CD14-positive monocyte (primary cell): ENCODE measurements around the gene KIAA1755. TPM values are rescaled to one million over a fixed set of nuclear protein-coding genes. Genes with fewer than 3 reads are reported as not detected.
A peak's percentile ranks its signal among the peaks of the same experiment; 100 is the strongest.

Experiments used
- DNase-seq, 3 donors: peaks; one replicate each; pipeline ENCODE4 v3.0.0-alpha.2; 2011 to 2022
- H2AFZ ChIP-seq: 2 replicates; pipeline ENCODE4 v1.6.0; 2012; ENCODE audit warnings: mild to moderate bottlenecking, low read depth, low read length, inconsistent platforms; ENCODE audit not compliant: insufficient read depth, poor library complexity, severe bottlenecking
- H3K27ac ChIP-seq, 2 donors: 1 replicate in 1 of 2; 2 replicates in 1 of 2; pipeline ENCODE4 v1.5.1; 2012 to 2013; ENCODE audit warnings: low read length in 2 of 2, control low read depth in 1 of 2, inconsistent platforms in 1 of 2, low read depth in 1 of 2, mild to moderate bottlenecking in 1 of 2
- H3K27me3 ChIP-seq, 2 donors: one replicate each; pipeline versions ENCODE4 v1.6.0 to v1.6.1; 2011 to 2013; ENCODE audit warnings: low read length in 2 of 2; ENCODE audit not compliant: control insufficient read depth in 2 of 2, insufficient read depth in 2 of 2
- H3K36me3 ChIP-seq, 2 donors: replicated peaks in 1 of 2; 1 replicate in 1 of 2; 2 replicates in 1 of 2; pipeline versions ENCODE4 v1.5.1 to v1.6.1; 2012 to 2013; ENCODE audit warnings: low read length in 2 of 2, control low read depth in 1 of 2, inconsistent platforms in 1 of 2, mild to moderate bottlenecking in 1 of 2; ENCODE audit not compliant: insufficient read depth in 2 of 2, control insufficient read depth in 1 of 2
- H3K4me1 ChIP-seq, 2 donors: 1 replicate in 1 of 2; 2 replicates in 1 of 2; pipeline versions ENCODE4 v1.5.1 to v1.6.1; 2012 to 2013; ENCODE audit warnings: low read length in 2 of 2, control low read depth in 1 of 2, inconsistent platforms in 1 of 2, mild to moderate bottlenecking in 1 of 2, moderate library complexity in 1 of 2; ENCODE audit not compliant: insufficient read depth in 2 of 2, control insufficient read depth in 1 of 2
- H3K4me2 ChIP-seq: replicated peaks from 2 replicates; pipeline ENCODE3; 2012; ENCODE audit warnings: low read length, moderate library complexity, mild to moderate bottlenecking; ENCODE audit not compliant: poor library complexity, severe bottlenecking; ENCODE audit errors: extremely low read depth
- H3K4me3 ChIP-seq, 3 experiments: fragments of 200-600 bp in 1 of 3; sonication (generic) in 1 of 3; replicated peaks in 1 of 3; 1 replicate in 2 of 3; 2 replicates in 1 of 3; pipeline ENCODE4 v1.5.1; 2011 to 2013; ENCODE audit warnings: low read length in 3 of 3, mild to moderate bottlenecking in 3 of 3, control low read depth in 2 of 3, low read depth in 2 of 3, inconsistent platforms in 1 of 3, moderate library complexity in 1 of 3
- H3K79me2 ChIP-seq: 2 replicates; pipeline ENCODE4 v1.6.0; 2012; ENCODE audit warnings: mild to moderate bottlenecking, control low read depth, inconsistent platforms, low read length, moderate library complexity; ENCODE audit not compliant: insufficient read depth
- H3K9ac ChIP-seq: 2 replicates; pipeline ENCODE4 v1.6.0; 2017; ENCODE audit warnings: low read length, mild to moderate bottlenecking; ENCODE audit not compliant: insufficient read depth, poor library complexity, severe bottlenecking
- H3K9me3 ChIP-seq, 2 donors: replicated peaks in 1 of 2; 1 replicate in 1 of 2; 2 replicates in 1 of 2; pipeline versions ENCODE4 v1.5.1 to v1.6.1; 2012 to 2013; ENCODE audit warnings: low read length in 2 of 2, control low read depth in 1 of 2; ENCODE audit not compliant: control insufficient read depth in 1 of 2, insufficient read depth in 1 of 2
- H4K20me1 ChIP-seq: 2 replicates; pipeline ENCODE4 v1.6.0; 2012; ENCODE audit warnings: mild to moderate bottlenecking, low read length, control low read depth, moderate library complexity; ENCODE audit not compliant: insufficient read depth
- H3K27ac Mint-ChIP-seq, 7 donors: one replicate each; pipeline ENCODE4 v1.8.0; 2020; ENCODE audit warnings: mild to moderate bottlenecking in 7 of 7, mixed read lengths in 7 of 7, moderate library complexity in 6 of 7, inconsistent platforms in 2 of 7
- H3K27me3 Mint-ChIP-seq, 3 donors: one replicate each; pipeline ENCODE4 v1.8.0; 2021 to 2022; ENCODE audit warnings: low read depth in 3 of 3, mild to moderate bottlenecking in 3 of 3, mixed read lengths in 3 of 3, moderate library complexity in 3 of 3, inconsistent platforms in 1 of 3
- H3K36me3 Mint-ChIP-seq, 2 donors: one replicate each; pipeline ENCODE4 v1.8.0; 2020; ENCODE audit warnings: mixed read lengths in 2 of 2, inconsistent platforms in 1 of 2, mild to moderate bottlenecking in 1 of 2
- H3K4me1 Mint-ChIP-seq: one replicate; pipeline ENCODE4 v1.8.0; 2020; ENCODE audit warnings: mild to moderate bottlenecking, mixed read lengths
- H3K4me3 Mint-ChIP-seq, 2 donors: one replicate each; pipeline ENCODE4 v1.8.0; 2020; ENCODE audit warnings: mild to moderate bottlenecking in 2 of 2, mixed read lengths in 2 of 2, moderate library complexity in 1 of 2
- H3K9me3 Mint-ChIP-seq, 7 donors: one replicate each; pipeline ENCODE4 v1.8.0; 2020 to 2022; ENCODE audit warnings: mixed read lengths in 7 of 7, mild to moderate bottlenecking in 6 of 7, moderate library complexity in 6 of 7, inconsistent platforms in 2 of 7
- WGBS: methylation state at CpG from one replicate; pipeline ENCODE4 v1.1.5; 2013; ENCODE audit warnings: missing lambda C conversion rate; ENCODE audit not compliant: insufficient coverage; 5-methylcytosine and 5-hydroxymethylcytosine counted together
- intact Hi-C, 2 donors: fragments of 100-400 bp; cut with micrococcal nuclease; formaldehyde crosslinking; loops; one replicate each; pipeline versions ENCODE4 v1.15.0 to v1.15.1; 2023
- polyA plus RNA-seq, 3 donors: library from polyadenylated mRNA; depleted of rRNA in 1 of 3; unstranded in 2 of 3; stranded (reverse) in 1 of 3; fragments of 300-500 nt in 2 of 3; fragments of >200 nt in 1 of 3; fragmentation: Illumina TruSeq in 2 of 3; gene quantifications; 1 replicate in 2 of 3; 2 replicates in 1 of 3; pipeline ENCODE4 v1.2.3, GENCODE V29; 2012 to 2021
- TF ChIP-seq, protein P1 (sequence below): fragments of 200-600 bp; IDR thresholded peaks from one replicate; pipeline ENCODE4 v1.8.0; 2022; ENCODE audit warnings: antibody characterized with exemption, mild to moderate bottlenecking

The KIAA1755 gene
- polyA plus RNA-seq, 3 donors = not detected

DNA sequence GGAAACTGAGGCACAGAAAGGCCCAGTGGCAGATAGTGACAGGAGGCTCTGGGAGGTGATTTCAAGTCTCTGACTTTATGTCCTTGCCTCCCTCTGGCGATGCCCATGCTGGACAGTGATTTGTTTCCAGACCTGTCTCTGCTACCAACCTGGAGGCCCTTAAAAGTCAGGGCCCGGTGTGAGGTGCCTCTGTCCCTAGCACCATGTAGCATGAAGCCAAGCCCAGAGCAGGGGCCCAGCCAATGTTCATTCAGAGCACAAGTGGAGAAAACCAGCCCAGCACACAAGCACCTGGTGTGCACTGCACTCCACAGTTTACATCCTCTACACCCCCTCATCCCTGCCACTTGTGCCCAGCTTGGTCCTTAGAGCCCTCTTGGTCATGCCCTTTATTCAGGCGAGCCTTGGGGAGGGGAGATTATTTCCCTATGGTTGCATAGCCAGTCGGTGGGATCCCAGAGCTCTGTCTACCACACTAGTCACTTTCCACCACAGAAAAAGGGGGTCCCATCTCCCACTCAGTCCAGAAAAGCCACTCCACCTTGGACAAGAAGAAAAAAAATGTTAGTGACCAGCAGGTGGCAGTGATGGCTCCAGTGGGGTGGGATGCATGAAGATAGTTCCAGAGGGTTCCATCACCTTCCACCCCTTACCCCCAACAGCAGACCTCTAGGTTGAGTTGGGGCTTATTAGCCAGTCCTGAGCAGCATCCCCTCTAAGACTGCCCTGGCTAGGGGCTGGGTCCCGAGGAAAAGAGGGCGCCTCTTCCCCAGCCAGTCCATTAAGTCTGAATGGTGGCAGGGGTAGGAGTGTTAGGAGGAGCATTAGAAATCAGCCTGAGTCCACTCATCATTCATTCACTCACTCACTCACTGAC, 30.9 kb downstream of the KIAA1755 start:
- Mint-ChIP-seq H3K4me3 (no peak overlapping the region), H3K27me3 (peaks cover 5 to 20% (median 12%) of the 10 kb centered on the region in 3 donors), H3K9me3 (peaks cover 0 to 4% (median 0%) of the 10 kb centered on the region in 7 donors), H3K36me3 (peaks cover 0 to 2% of the 10 kb centered on the region in 2 donors), H3K27ac (no peak overlapping the region), H3K4me1 (peaks cover 17% of the 10 kb centered on the region)
- H3K27ac ChIP-seq = no peak overlapping the region
- no peaks in the 10 kb centered on the region for H3K9me3 ChIP-seq
- H3K79me2 ChIP-seq = no peaks in the 10 kb centered on the region
- peak in 2 of 3 donors; percentile 41 to 46 for DNase-seq
- H2AFZ ChIP-seq = no peak overlapping the region
- intact Hi-C loops = loop anchor here (1.0 to 10.0 kb wide), 5 partner anchors 78 to 185 kb away; no protein-coding TSS in a partner anchor
- WGBS = 91% methylated on average over 2 of the region's 6 CpGs
- peaks cover 15 to 16% of the 10 kb centered on the region in 2 donors for H3K4me1 ChIP-seq
- no peak overlapping the region for H3K9ac ChIP-seq
- TF ChIP-seq, protein P1, sequence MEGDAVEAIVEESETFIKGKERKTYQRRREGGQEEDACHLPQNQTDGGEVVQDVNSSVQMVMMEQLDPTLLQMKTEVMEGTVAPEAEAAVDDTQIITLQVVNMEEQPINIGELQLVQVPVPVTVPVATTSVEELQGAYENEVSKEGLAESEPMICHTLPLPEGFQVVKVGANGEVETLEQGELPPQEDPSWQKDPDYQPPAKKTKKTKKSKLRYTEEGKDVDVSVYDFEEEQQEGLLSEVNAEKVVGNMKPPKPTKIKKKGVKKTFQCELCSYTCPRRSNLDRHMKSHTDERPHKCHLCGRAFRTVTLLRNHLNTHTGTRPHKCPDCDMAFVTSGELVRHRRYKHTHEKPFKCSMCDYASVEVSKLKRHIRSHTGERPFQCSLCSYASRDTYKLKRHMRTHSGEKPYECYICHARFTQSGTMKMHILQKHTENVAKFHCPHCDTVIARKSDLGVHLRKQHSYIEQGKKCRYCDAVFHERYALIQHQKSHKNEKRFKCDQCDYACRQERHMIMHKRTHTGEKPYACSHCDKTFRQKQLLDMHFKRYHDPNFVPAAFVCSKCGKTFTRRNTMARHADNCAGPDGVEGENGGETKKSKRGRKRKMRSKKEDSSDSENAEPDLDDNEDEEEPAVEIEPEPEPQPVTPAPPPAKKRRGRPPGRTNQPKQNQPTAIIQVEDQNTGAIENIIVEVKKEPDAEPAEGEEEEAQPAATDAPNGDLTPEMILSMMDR = peak; percentile 84
- H3K36me3 ChIP-seq = no peaks in the 10 kb centered on the region
- peaks cover 2 to 3% of the 10 kb centered on the region in 2 donors for H3K27me3 ChIP-seq
- no peak overlapping the region for H3K4me2 ChIP-seq
- H4K20me1 ChIP-seq = no peaks in the 10 kb centered on the region
- H3K4me3 ChIP-seq = no peak overlapping the region

DNA sequence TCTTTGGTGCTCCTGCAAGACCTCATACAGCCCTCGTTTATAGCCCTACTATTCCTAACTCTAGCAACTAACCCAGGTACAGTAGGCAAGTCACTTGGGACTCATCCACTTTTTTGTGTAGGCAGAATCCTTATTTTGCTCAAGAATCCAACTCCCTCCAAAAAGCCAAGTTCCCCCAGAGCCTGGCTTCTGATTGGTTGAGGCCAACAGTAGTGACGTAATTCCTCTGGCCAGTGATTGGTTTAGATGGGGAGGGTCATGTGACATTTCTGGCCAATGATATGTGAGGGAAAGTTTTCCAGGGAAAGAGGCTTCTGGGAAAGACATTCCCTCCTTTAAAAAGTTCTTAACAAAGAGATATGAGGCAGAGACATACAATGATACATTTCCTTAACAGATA, 32.1 kb downstream of the KIAA1755 start:
- TF ChIP-seq, protein P1 = no peak
- H3K9me3 Mint-ChIP-seq = peaks cover 0 to 4% (median 0%) of the 10 kb centered on the region in 7 donors
- H3K27ac Mint-ChIP-seq = no peak overlapping the region
- H3K27ac ChIP-seq = no peak overlapping the region
- H3K27me3 Mint-ChIP-seq = peaks cover 3 to 17% (median 12%) of the 10 kb centered on the region in 3 donors
- H3K4me1 ChIP-seq = peaks cover 27% of the 10 kb centered on the region in 2 donors
- H4K20me1 ChIP-seq = no peaks in the 10 kb centered on the region
- no peaks in the 10 kb centered on the region for H3K27me3 ChIP-seq
- H3K4me3 ChIP-seq = no peak overlapping the region
- H3K4me1 Mint-ChIP-seq = peaks cover 28% of the 10 kb centered on the region
- H3K36me3 Mint-ChIP-seq = peaks cover 0 to 2% of the 10 kb centered on the region in 2 donors
- H3K4me3 Mint-ChIP-seq = no peak overlapping the region
- no peaks in the 10 kb centered on the region for H3K36me3 ChIP-seq
- no peak overlapping the region for H2AFZ ChIP-seq
- DNase-seq = no peak
- no peaks in the 10 kb centered on the region for H3K9me3 ChIP-seq
- WGBS = 20% methylated on average over 1 of the region's 2 CpGs
- no peak overlapping the region for H3K9ac ChIP-seq
- no peak overlapping the region for H3K4me2 ChIP-seq
- no peaks in the 10 kb centered on the region for H3K79me2 ChIP-seq
- intact Hi-C loops = loop anchor here in 1 of 2 donors (5.0 kb wide), 1 partner anchor 79 kb away; no protein-coding TSS in a partner anchor
